Stimulated activated CD4-positive, alpha-beta T cell treated with anti-CD3 and anti-CD28 coated beads, Interleukin-1b, Interleukin-23, amount 100 ng/mL, for 24 hours (primary cell): Measurements from ENCODE around the gene SLC24A1.

Source experiments
- DNase-seq, 4 experiments: peaks; one replicate each; pipeline ENCODE4 v3.0.0-alpha.2; 2020; ENCODE audit warnings: low read depth in 4 of 4, low spot score in 1 of 4

Gene SLC24A1

DNA sequence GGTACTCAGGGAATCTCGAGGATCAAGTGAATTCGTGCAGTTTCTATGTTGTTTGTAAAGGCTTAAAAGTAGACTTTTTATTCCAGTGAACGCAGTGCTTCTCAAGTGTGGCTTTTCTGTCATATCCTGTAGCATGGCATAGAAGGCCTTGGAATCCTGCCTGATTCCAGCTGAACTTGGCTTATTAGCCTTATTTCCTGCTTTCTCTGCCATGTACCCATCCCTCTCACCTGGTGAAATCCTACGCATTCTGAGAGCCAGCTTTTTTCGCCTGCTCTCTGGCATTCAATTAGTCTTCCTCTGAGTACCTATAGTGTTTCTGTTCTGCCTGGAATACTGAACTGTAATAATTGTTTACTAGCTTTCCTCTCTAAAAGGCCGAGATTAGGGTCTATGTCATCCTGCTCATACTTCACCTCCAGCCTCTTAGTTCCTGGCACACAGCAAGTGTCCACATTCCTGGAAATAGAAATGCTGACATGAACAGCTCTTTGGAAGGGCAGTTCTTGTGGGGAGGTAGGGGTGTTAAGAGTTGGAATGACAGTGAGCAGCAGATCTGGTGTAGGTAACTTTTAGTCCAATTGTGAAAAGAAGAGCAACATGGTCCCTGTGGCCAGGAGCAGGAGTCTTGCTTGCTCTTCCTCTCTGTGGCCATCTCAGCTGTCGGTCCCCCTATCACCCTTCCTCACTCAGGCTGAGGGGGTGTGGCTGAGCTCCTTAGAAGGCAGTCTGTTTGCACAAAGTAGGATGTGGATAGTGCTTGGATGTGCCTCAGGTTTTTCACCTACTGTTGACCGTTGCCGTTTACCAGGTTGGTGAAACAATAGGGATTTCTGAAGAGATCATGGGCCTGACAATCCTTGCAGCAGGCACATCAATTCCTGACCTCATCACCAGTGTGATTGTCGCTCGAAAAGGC is 30.4 kb downstream of the SLC24A1 start:
- no peak for DNase-seq

DNA sequence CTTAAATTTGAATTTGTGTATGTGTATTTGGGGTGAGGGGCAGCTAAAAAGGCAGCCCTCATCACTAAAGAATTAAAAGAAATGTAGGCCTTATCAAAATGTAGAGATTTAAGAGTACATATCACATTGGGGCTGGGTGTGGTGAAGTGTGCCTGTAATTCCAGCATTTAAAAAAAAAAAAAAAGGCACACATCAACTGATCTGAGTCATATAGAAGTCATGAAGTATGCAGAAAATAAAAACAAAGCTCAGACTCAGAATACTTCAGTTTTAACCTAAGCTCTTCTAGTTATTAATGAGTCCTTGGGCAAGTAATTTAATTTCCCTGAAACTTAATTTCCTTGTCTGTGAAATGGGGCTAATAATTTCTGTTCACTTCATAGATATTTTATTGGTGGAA is 31.6 kb downstream of the SLC24A1 start:
- DNase-seq, result no peak

DNA sequence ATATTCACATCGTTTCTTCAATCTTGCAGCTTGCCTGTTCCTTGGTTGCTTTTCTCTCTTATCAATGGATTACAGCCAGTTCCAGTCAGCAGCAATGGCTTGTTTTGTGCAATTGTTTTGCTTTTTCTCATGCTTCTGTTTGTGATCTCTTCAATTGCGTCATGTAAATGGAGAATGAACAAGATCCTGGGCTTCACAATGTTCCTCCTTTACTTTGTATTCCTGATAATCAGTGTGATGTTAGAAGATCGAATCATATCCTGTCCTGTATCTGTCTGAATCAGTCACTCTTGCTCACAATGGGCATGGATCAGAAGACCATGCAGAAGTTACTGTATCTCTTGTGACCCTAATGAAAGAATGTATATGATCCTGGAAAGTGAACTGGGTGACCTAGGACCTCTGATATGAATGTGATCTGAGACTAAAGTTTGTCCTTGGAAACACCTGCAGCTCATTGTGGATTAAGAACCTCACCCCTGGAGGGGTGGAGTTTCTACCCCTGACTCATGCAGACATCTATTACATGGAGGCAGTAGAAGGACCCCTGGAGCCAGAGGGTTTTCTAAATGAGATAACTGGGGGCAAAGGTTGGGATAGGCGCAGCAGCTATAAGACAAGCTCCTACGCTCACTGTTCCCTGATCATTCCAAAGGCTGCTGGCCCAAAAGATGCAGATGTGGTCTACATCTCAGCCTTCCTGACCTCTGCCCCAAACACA is 32.2 kb downstream of the SLC24A1 start:
- no peak for DNase-seq

DNA sequence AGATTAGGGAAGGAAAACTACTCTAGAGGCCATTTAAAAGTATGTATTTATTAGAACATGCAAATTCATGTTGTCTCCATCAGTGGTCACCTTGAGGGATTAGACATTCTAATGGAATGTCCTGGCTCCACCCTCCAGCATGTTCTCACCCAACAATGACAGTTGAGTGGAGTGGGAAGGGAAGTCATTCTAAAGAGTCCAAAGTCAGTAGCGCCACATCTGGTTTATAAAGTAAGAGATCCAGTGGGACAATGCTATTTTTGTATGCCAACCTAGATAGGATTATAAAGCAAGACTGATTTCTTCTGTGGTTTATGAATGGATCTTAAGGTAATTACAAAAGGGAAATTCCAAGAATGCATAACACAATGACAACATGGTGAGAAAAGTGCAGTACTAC is 33.3 kb downstream of the SLC24A1 start:
- DNase-seq, result no peak

DNA sequence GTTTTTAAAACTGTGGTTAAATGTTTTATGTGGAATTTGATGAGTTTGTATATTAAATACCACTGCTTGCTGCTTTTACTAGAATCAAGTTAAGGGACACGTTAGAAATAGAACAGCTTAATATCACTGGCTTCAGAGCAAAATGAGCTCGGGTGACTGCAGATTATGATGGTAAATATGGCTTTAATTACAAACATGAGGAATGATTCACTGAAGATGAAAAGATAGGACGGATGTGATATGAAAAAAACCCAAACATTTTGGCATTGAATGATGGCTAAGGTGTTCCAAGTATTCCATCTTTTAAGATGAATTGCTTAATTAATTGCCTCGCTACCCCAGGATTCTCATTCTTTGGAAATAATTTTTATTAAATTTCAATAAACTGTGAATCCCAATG is 33.7 kb downstream of the SLC24A1 start:
- no peak for DNase-seq

DNA sequence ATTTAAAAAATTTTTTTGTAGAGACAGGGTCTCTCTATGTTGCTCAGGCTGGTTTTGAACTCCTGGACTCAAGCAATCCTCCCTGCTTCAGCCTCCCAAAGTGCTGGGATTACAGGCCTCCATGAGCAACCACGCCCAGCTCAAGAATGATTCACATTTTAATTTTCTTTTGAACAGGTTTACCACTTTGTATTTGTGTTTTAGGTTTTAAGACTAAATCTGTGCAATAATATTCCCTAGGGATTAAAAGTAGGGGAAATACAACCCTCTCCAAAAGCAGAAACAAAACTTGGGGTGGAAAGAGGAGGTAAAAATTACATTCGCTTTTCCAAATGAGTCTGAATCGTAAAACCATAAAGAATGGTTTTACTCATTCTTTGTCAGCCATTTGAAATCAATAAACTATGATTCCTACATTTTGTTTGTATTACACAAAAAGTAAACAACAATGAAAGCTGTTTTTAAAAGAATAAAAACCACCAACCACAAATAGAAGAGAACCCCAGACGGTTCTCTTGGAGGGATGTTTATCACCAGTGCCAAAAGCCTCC is 37.8 kb downstream of the SLC24A1 start:
- no peak for DNase-seq

GRCh38 chr15:65660927-65661326 is 39.2 kb downstream of the SLC24A1 start:
- no peak for DNase-seq

DNA sequence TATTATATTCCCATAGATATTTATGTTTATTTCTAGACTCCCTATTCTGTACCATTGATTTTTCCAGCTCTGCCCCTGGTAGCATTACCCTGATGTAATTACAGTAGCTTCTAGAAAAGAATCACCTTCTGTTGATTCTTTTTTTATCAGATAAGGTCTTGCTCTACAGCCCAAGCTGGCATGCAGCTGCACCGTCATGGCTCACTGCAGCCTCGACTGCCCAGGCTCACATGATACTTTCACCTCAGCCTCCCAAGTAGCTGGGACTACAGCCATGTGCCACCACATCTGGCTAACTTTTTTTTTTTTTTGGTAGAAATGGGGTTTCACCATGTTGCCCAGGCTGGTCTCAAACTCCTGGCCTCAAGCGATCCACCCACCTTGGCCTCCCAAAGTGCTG is 41.8 kb downstream of the SLC24A1 start:
- DNase-seq, result no peak

DNA sequence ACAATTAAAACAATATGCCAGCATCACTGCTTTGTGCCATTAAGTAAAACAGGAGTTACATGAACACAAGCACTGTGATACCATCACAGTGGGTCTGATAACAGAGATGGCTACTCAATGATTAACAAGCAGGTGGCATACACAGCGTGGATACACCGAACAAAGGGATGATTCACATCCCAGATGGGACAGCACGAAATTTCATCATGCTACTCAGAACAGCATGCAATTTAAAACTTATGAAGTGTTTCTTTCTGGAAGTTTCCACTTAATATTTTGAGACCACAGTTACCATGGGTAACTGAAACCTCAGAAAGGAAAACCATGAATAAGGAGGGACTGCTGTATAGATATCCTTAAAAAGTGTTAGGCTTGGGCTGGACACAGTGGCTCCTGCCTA is 44.5 kb downstream of the SLC24A1 start:
- DNase-seq, result no peak

GRCh38 chr15:65675551-65675950 is 53.8 kb downstream of the SLC24A1 start:
- no peak for DNase-seq

DNA sequence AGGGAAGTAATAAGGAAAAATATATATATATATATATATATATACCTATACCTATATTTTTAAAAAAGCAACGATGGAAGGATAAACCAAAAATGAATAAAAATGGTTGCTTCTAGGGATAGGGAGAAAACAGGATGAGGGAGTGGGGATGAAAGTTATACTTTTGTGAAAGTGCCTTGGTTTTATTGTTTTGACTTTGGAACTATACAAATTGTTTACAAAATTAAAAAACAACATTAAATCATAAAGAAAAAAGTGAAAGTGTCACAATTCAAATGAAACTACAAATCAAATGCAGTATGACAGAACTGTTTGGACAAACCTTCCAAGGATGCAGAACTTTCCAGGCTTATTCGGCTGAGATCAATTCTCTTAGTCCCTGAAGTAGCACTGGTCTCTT is 54.4 kb downstream of the SLC24A1 start:
- no peak for DNase-seq

DNA sequence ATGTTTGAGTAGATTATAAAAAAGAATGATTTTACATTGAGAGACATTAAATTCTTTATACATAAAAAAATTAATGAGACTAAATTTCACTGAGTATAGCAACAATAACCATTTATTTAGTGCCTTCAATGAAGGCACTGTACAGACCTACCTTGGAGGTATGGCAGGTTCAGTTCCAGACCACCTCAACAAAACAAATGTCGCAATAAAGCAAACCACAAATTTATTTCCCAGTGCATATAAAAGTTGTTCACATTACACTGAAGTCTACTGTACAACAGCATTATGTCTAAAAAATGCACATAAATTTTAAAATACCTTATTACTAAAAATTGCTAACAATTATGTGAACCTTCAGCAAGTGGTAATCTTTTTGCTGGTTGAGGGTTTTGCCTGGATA is 58.8 kb downstream of the SLC24A1 start:
- DNase-seq, result no peak

GRCh38 chr15:65682404-65682911 is 60.7 kb downstream of the SLC24A1 start:
- no peak for DNase-seq

GRCh38 chr15:65688462-65688861 is 66.7 kb downstream of the SLC24A1 start:
- DNase-seq, result no peak

DNA sequence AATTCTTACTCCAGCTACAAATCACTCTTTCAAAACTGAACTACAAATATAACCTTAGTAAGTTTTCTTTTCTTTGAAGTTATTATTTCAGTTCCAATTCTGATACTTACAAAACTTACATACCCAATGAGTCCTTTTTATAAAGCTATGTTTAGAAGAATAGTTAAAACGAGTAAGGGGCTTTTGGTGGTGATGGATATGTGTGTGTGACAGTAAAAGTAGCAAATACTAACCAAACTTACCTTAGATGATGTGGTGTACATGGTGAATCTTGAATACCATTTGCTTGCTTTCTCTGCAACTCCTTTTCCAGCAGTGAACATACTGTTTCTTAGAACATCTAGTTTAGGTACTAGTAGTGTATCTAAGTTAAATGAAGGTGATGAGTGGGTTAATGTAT is 68.4 kb downstream of the SLC24A1 start:
- no peak for DNase-seq

GRCh38 chr15:65690778-65691177 is 69.0 kb downstream of the SLC24A1 start:
- DNase-seq, result no peak

- no peak for DNase-seq
Observed at GRCh38 chr15:65695081-65695480, 73.3 kb downstream of the SLC24A1 start.
